ENCODE measurements around the gene RCN1.

Gene RCN1

GRCh38 chr11:32065865-32066629 lies 24.8 kb upstream of the RCN1 start:
- Histone ChIP-seq H3K9ac (ENCODE audit: low read length) (no peak overlapping the region), H3K79me2 (ENCODE audit: low read length) (no peaks in the 10 kb centered on the region), H3K4me3 (ENCODE audit: low read length) (no peak overlapping the region), H3K27ac (ENCODE audit: low read length) (no peak overlapping the region), H2AFZ (ENCODE audit: low read depth, low read length) (no peak overlapping the region), H3K4me2 (ENCODE audit: low read length) (no peak overlapping the region), H3K4me1 (ENCODE audit: low read length) (peaks cover 10% of the 10 kb centered on the region), H3K27me3 (ENCODE audit: low read depth, low read length) (peaks cover 20% of the 10 kb centered on the region; the same call in 1 of the 2 replicates), H3K36me3 (replicated peaks; ENCODE audit: low read depth, low read length) (no peaks in the 10 kb centered on the region), H3K9me3 (ENCODE audit: insufficient read depth, low read length) (no peaks in the 10 kb centered on the region), H4K20me1 (ENCODE audit: insufficient read depth, low read length) (no peaks in the 10 kb centered on the region)
- no peak for TF ChIP-seq EZH2phosphoT487 (IDR thresholded peaks at IDR 0.05; ENCODE audit: low read depth)
- TF ChIP-seq CTCF (IDR thresholded peaks at IDR 0.05; ENCODE audit: low read depth, low read length): no peak

GRCh38 chr11:32068134-32068870 lies 22.6 kb upstream of the RCN1 start:
- H3K9me3 ChIP-seq (ENCODE audit: insufficient read depth, low read length): no peaks in the 10 kb centered on the region
- peaks cover 26% of the 10 kb centered on the region; the same call in 1 of the 2 replicates for H3K27me3 ChIP-seq (ENCODE audit: low read depth, low read length)
- H2AFZ ChIP-seq (ENCODE audit: low read depth, low read length): no peak overlapping the region

GRCh38 chr11:32069361-32070058 lies 21.4 kb upstream of the RCN1 start:
- no peak overlapping the region for H3K27ac ChIP-seq (ENCODE audit: low read length)
- no peaks in the 10 kb centered on the region for H3K9me3 ChIP-seq (ENCODE audit: insufficient read depth, low read length)
- no peak overlapping the region for H3K4me2 ChIP-seq (ENCODE audit: low read length)
- H3K4me1 ChIP-seq (ENCODE audit: low read length): peaks cover 13% of the 10 kb centered on the region
- peaks cover 26% of the 10 kb centered on the region; the same call in 1 of the 2 replicates for H3K27me3 ChIP-seq (ENCODE audit: low read depth, low read length)
- no peaks in the 10 kb centered on the region for H4K20me1 ChIP-seq (ENCODE audit: insufficient read depth, low read length)
- H3K9ac ChIP-seq (ENCODE audit: low read length): no peak overlapping the region
- TF ChIP-seq EZH2phosphoT487 (IDR thresholded peaks at IDR 0.05; ENCODE audit: low read depth) (no peak), CTCF (IDR thresholded peaks at IDR 0.05; ENCODE audit: low read depth, low read length) (no peak)
- H3K4me3 ChIP-seq (ENCODE audit: low read length): no peak overlapping the region
- H2AFZ ChIP-seq (ENCODE audit: low read depth, low read length): no peak overlapping the region
- H3K79me2 ChIP-seq (ENCODE audit: low read length): no peaks in the 10 kb centered on the region
- no peaks in the 10 kb centered on the region for H3K36me3 ChIP-seq (replicated peaks; ENCODE audit: low read depth, low read length)

More at GRCh38 chr11:32068134-32068870, 22.6 kb upstream of the RCN1 start:
- Histone ChIP-seq H3K4me3 (ENCODE audit: low read length) (no peak overlapping the region), H3K36me3 (replicated peaks; ENCODE audit: low read depth, low read length) (no peaks in the 10 kb centered on the region), H3K27ac (ENCODE audit: low read length) (no peak overlapping the region), H3K79me2 (ENCODE audit: low read length) (no peaks in the 10 kb centered on the region), H3K9ac (ENCODE audit: low read length) (no peak overlapping the region), H3K4me2 (ENCODE audit: low read length) (no peak overlapping the region), H3K4me1 (ENCODE audit: low read length) (peaks cover 12% of the 10 kb centered on the region), H4K20me1 (ENCODE audit: insufficient read depth, low read length) (no peaks in the 10 kb centered on the region)
- TF ChIP-seq EZH2phosphoT487 (IDR thresholded peaks at IDR 0.05; ENCODE audit: low read depth) (no peak), CTCF (IDR thresholded peaks at IDR 0.05; ENCODE audit: low read depth, low read length) (no peak)

- no peak overlapping the region for H3K4me2 ChIP-seq (ENCODE audit: low read length)
- H3K79me2 ChIP-seq (ENCODE audit: low read length): no peaks in the 10 kb centered on the region
- no peaks in the 10 kb centered on the region for H4K20me1 ChIP-seq (ENCODE audit: insufficient read depth, low read length)
- H2AFZ ChIP-seq (ENCODE audit: low read depth, low read length): no peak overlapping the region
- TF ChIP-seq EZH2phosphoT487 (IDR thresholded peaks at IDR 0.05; ENCODE audit: low read depth): no peak
- H3K4me3 ChIP-seq (ENCODE audit: low read length): no peak overlapping the region
- no peaks in the 10 kb centered on the region for H3K9me3 ChIP-seq (ENCODE audit: insufficient read depth, low read length)
- no peaks in the 10 kb centered on the region for H3K36me3 ChIP-seq (replicated peaks; ENCODE audit: low read depth, low read length)
- H3K9ac ChIP-seq (ENCODE audit: low read length): no peak overlapping the region
- H3K27ac ChIP-seq (ENCODE audit: low read length): no peak overlapping the region
- peaks cover 13% of the 10 kb centered on the region for H3K4me1 ChIP-seq (ENCODE audit: low read length)
- H3K27me3 ChIP-seq (ENCODE audit: low read depth, low read length): peaks cover 21% of the 10 kb centered on the region; the same call in 1 of the 2 replicates
Observed at GRCh38 chr11:32070692-32071091, 20.2 kb upstream of the RCN1 start.

Data from OCI-LY3 (cell line).